Suprapubic skin (tissue), 4 donors: ENCODE results near the gene RBP3.

Experiments
- CTCF ChIP-seq, 2 donors: fragments of 200-600 bp in 1 of 2; fragments of 450-650 bp in 1 of 2; sonication (generic) in 1 of 2; IDR thresholded peaks; one replicate each; pipeline ENCODE4 v1.5.1; 2016 to 2019; ENCODE audit warnings: antibody characterized with exemption in 2 of 2, mild to moderate bottlenecking in 1 of 2, moderate library complexity in 1 of 2
- POLR2A ChIP-seq, 2 donors: fragments of 450-650 bp; IDR thresholded peaks; one replicate each; pipeline ENCODE4 v1.6.1; 2017; ENCODE audit warnings: antibody characterized with exemption in 2 of 2, mild to moderate bottlenecking in 2 of 2, moderate library complexity in 2 of 2
- POLR2AphosphoS5 ChIP-seq, 3 donors: sonication (generic); formaldehyde crosslinking; IDR thresholded peaks; one replicate each; pipeline ENCODE4 v1.6.1; 2017; ENCODE audit warnings: antibody characterized with exemption in 3 of 3

GRCh38 chr10:47406870-47407691 is 58.9 kb downstream of the RBP3 start:
- TF ChIP-seq CTCF (IDR thresholded peaks at IDR 0.05): no peak
- TF ChIP-seq POLR2A (IDR thresholded peaks at IDR 0.05): no peak
- TF ChIP-seq POLR2AphosphoS5 (IDR thresholded peaks at IDR 0.05): no peak
